Measurements from ENCODE around the gene SLC39A3.
"Not testable (repeated sequence)": the region's sequence is repeated elsewhere in the genome, so short reads cannot be mapped to it uniquely, and the experiment has no call there.

SLC39A3 gene

GRCh38 chr19:2719232-2719735 is 20.5 kb downstream of the SLC39A3 start:
- Histone ChIP-seq H3K9ac (ENCODE audit: low read depth, low read length) (no peak overlapping the region), H3K9me3 (ENCODE audit: control insufficient read depth, insufficient read depth, low read length) (peaks cover 7% of the 10 kb centered on the region; the same call in 1 of the 2 replicates), H3K4me1 (ENCODE audit: control insufficient read depth, insufficient read depth, low read length) (0 out of 2 replicates have a peak, but pooled peaks cover 3% of the 10 kb centered on the region), H3K36me3 (ENCODE audit: control insufficient read depth, insufficient read depth, low read length) (no peaks in the 10 kb centered on the region), H3K4me3 (ENCODE audit: low read depth, low read length) (no peak overlapping the region), H3K27ac (ENCODE audit: low read depth, low read length) (peak overlapping the region; percentile 36), H3K27me3 (ENCODE audit: control insufficient read depth, insufficient read depth, low read length) (no peaks in the 10 kb centered on the region; the same call in 1 of the 2 replicates)

- no peak overlapping the region for H3K27ac ChIP-seq (ENCODE audit: low read depth, low read length)
- no peak overlapping the region for H3K4me3 ChIP-seq (ENCODE audit: low read depth, low read length)
- H3K4me1 ChIP-seq (ENCODE audit: control insufficient read depth, insufficient read depth, low read length) = 0 out of 2 replicates have a peak, but pooled peaks cover 3% of the 10 kb centered on the region
- peaks cover 7% of the 10 kb centered on the region; the same call in 1 of the 2 replicates for H3K9me3 ChIP-seq (ENCODE audit: control insufficient read depth, insufficient read depth, low read length)
- H3K27me3 ChIP-seq (ENCODE audit: control insufficient read depth, insufficient read depth, low read length) = no peaks in the 10 kb centered on the region; the same call in 1 of the 2 replicates
- H3K9ac ChIP-seq (ENCODE audit: low read depth, low read length) = no peak overlapping the region
- H3K36me3 ChIP-seq (ENCODE audit: control insufficient read depth, insufficient read depth, low read length) = no peaks in the 10 kb centered on the region
Measured at GRCh38 chr19:2717638-2718541, 21.9 kb downstream of the SLC39A3 start.

- no peak overlapping the region for H3K27ac ChIP-seq (ENCODE audit: low read depth, low read length)
- H3K9ac ChIP-seq (ENCODE audit: low read depth, low read length) = no peak overlapping the region
- no peaks in the 10 kb centered on the region for H3K36me3 ChIP-seq (ENCODE audit: control insufficient read depth, insufficient read depth, low read length)
- H3K4me3 ChIP-seq (ENCODE audit: low read depth, low read length) = no peak overlapping the region
- no peaks in the 10 kb centered on the region; the same call in 1 of the 2 replicates for H3K27me3 ChIP-seq (ENCODE audit: control insufficient read depth, insufficient read depth, low read length)
- 0 out of 2 replicates have a peak, but pooled peaks cover 3% of the 10 kb centered on the region for H3K4me1 ChIP-seq (ENCODE audit: control insufficient read depth, insufficient read depth, low read length)
- peaks cover 7% of the 10 kb centered on the region; the same call in 1 of the 2 replicates for H3K9me3 ChIP-seq (ENCODE audit: control insufficient read depth, insufficient read depth, low read length)
Measured at GRCh38 chr19:2716722-2717637, 22.8 kb downstream of the SLC39A3 start.

GRCh38 chr19:2716275-2716650 is 23.6 kb downstream of the SLC39A3 start:
- Histone ChIP-seq H3K36me3 (ENCODE audit: control insufficient read depth, insufficient read depth, low read length) (no peaks in the 10 kb centered on the region), H3K9me3 (ENCODE audit: control insufficient read depth, insufficient read depth, low read length) (peaks cover 7% of the 10 kb centered on the region; the same call in 1 of the 2 replicates), H3K27ac (ENCODE audit: low read depth, low read length) (no peak overlapping the region), H3K9ac (ENCODE audit: low read depth, low read length) (no peak overlapping the region), H3K4me3 (ENCODE audit: low read depth, low read length) (no peak overlapping the region), H3K4me1 (ENCODE audit: control insufficient read depth, insufficient read depth, low read length) (0 out of 2 replicates have a peak, but pooled peaks cover 3% of the 10 kb centered on the region), H3K27me3 (ENCODE audit: control insufficient read depth, insufficient read depth, low read length) (no peaks in the 10 kb centered on the region)

GRCh38 chr19:2715470-2716274 is 24.1 kb downstream of the SLC39A3 start:
- Histone ChIP-seq H3K9me3 (ENCODE audit: control insufficient read depth, insufficient read depth, low read length) (peaks cover 7% of the 10 kb centered on the region; the same call in 1 of the 2 replicates), H3K36me3 (ENCODE audit: control insufficient read depth, insufficient read depth, low read length) (no peaks in the 10 kb centered on the region), H3K4me1 (ENCODE audit: control insufficient read depth, insufficient read depth, low read length) (0 out of 2 replicates have a peak, but pooled peaks cover 3% of the 10 kb centered on the region), H3K9ac (ENCODE audit: low read depth, low read length) (no peak overlapping the region), H3K4me3 (ENCODE audit: low read depth, low read length) (no peak overlapping the region), H3K27ac (ENCODE audit: low read depth, low read length) (no peak overlapping the region), H3K27me3 (ENCODE audit: control insufficient read depth, insufficient read depth, low read length) (no peaks in the 10 kb centered on the region)

- no peaks in the 10 kb centered on the region for H3K36me3 ChIP-seq (ENCODE audit: control insufficient read depth, insufficient read depth, low read length)
- no peak overlapping the region for H3K27ac ChIP-seq (ENCODE audit: low read depth, low read length)
- 0 out of 2 replicates have a peak, but pooled peaks cover 2% of the 10 kb centered on the region for H3K4me1 ChIP-seq (ENCODE audit: control insufficient read depth, insufficient read depth, low read length)
- H3K27me3 ChIP-seq (ENCODE audit: control insufficient read depth, insufficient read depth, low read length) = no peaks in the 10 kb centered on the region
- H3K9me3 ChIP-seq (ENCODE audit: control insufficient read depth, insufficient read depth, low read length) = peaks cover 7% of the 10 kb centered on the region; the same call in 1 of the 2 replicates
- no peak overlapping the region for H3K4me3 ChIP-seq (ENCODE audit: low read depth, low read length)
- no peak overlapping the region for H3K9ac ChIP-seq (ENCODE audit: low read depth, low read length)
Measured at GRCh38 chr19:2714531-2715269, 25.1 kb downstream of the SLC39A3 start.

- not testable (repeated sequence) for H3K27me3 ChIP-seq (ENCODE audit: control insufficient read depth, insufficient read depth, low read length); H3K9me3 ChIP-seq (ENCODE audit: control insufficient read depth, insufficient read depth, low read length)
Measured at GRCh38 chr19:2714102-2714501, 25.7 kb downstream of the SLC39A3 start.

GRCh38 chr19:2713170-2713569 is 26.6 kb downstream of the SLC39A3 start:
- not testable (repeated sequence) for H3K27me3 ChIP-seq (ENCODE audit: control insufficient read depth, insufficient read depth, low read length); H3K9ac ChIP-seq (ENCODE audit: low read depth, low read length); H3K4me3 ChIP-seq (ENCODE audit: low read depth, low read length); H3K36me3 ChIP-seq (ENCODE audit: control insufficient read depth, insufficient read depth, low read length); H3K4me1 ChIP-seq (ENCODE audit: control insufficient read depth, insufficient read depth, low read length); H3K9me3 ChIP-seq (ENCODE audit: control insufficient read depth, insufficient read depth, low read length); H3K27ac ChIP-seq (ENCODE audit: low read depth, low read length)

More at GRCh38 chr19:2714102-2714501, 25.7 kb downstream of the SLC39A3 start:
- H3K27ac ChIP-seq (ENCODE audit: low read depth, low read length); H3K36me3 ChIP-seq (ENCODE audit: control insufficient read depth, insufficient read depth, low read length); H3K9ac ChIP-seq (ENCODE audit: low read depth, low read length); H3K4me1 ChIP-seq (ENCODE audit: control insufficient read depth, insufficient read depth, low read length); H3K4me3 ChIP-seq (ENCODE audit: low read depth, low read length): not testable (repeated sequence)

GRCh38 chr19:2711875-2712205 is 28.0 kb downstream of the SLC39A3 start:
- no peaks in the 10 kb centered on the region for H3K27me3 ChIP-seq (ENCODE audit: control insufficient read depth, insufficient read depth, low read length)
- no peak overlapping the region for H3K9ac ChIP-seq (ENCODE audit: low read depth, low read length)
- no peaks in the 10 kb centered on the region for H3K36me3 ChIP-seq (ENCODE audit: control insufficient read depth, insufficient read depth, low read length)
- peaks cover 7% of the 10 kb centered on the region; the same call in 1 of the 2 replicates for H3K9me3 ChIP-seq (ENCODE audit: control insufficient read depth, insufficient read depth, low read length)
- H3K4me1 ChIP-seq (ENCODE audit: control insufficient read depth, insufficient read depth, low read length) = no peaks in the 10 kb centered on the region
- H3K27ac ChIP-seq (ENCODE audit: low read depth, low read length) = no peak overlapping the region
- no peak overlapping the region for H3K4me3 ChIP-seq (ENCODE audit: low read depth, low read length)
